HFFc6 (cell line): ENCODE data around the gene IL11RA. TPM values are rescaled to one million over a fixed set of nuclear protein-coding genes. Genes with fewer than 3 reads are reported as not detected.

Experiments used
- DNase-seq: peaks from one replicate; pipeline ENCODE4 v3.0.0-alpha.2; 2018
- H3K27ac Mint-ChIP-seq: 2 replicates; pipeline ENCODE4 v1.8.0; 2020; ENCODE audit warnings: mild to moderate bottlenecking, mixed read lengths
- H3K27me3 Mint-ChIP-seq: 2 replicates; pipeline ENCODE4 v1.8.0; 2021; ENCODE audit warnings: mild to moderate bottlenecking, moderate library complexity, mixed read lengths; ENCODE audit not compliant: insufficient read depth
- H3K36me3 Mint-ChIP-seq: 2 replicates; pipeline ENCODE4 v1.8.0; 2021; ENCODE audit warnings: low read depth, mixed read lengths
- H3K4me1 Mint-ChIP-seq: 2 replicates; pipeline ENCODE4 v1.8.0; 2020; ENCODE audit warnings: low read depth, mixed read lengths
- H3K4me3 Mint-ChIP-seq: 2 replicates; pipeline ENCODE4 v1.8.0; 2020; ENCODE audit warnings: mild to moderate bottlenecking, moderate library complexity, mixed read lengths
- H3K9me3 Mint-ChIP-seq: 2 replicates; pipeline ENCODE4 v1.8.0; 2020; ENCODE audit warnings: mild to moderate bottlenecking, mixed read lengths
- CTCF ChIP-seq: fragments of 200-600 bp; sonication (generic); IDR thresholded peaks from 2 replicates; pipeline ENCODE4 v1.5.0; 2021; ENCODE audit warnings: antibody characterized with exemption, mild to moderate bottlenecking
- total RNA-seq, 6 experiments: library from RNA; stranded (reverse); fragmentation: NEBNext Ultra II Directional; extraction: Animal tissue kit (Norgen Biotek cat#: 25700); gene quantifications; 2 replicates in 1 of 6; 3 replicates in 5 of 6; pipeline ENCODE4 v1.2.3, GENCODE V29; 2021

IL11RA gene
- total RNA-seq, 6 experiments from 2014 or later, result 20.9 to 26.3 (median 23.6) TPM

- H3K4me1 Mint-ChIP-seq, result peaks cover 2% of the 10 kb centered on the region
- H3K36me3 Mint-ChIP-seq, result no peaks in the 10 kb centered on the region
- no peak for DNase-seq
- no peaks in the 10 kb centered on the region for H3K9me3 Mint-ChIP-seq
- no peak overlapping the region for H3K27ac Mint-ChIP-seq
- no peak for TF ChIP-seq CTCF
- H3K4me3 Mint-ChIP-seq, result no peak overlapping the region
- H3K27me3 Mint-ChIP-seq, result peaks cover 2% of the 10 kb centered on the region
These were observed 39.9 kb downstream of the IL11RA start for GRCh38 chr9:34691936-34692315.

GRCh38 chr9:34693560-34693959 lies 41.6 kb downstream of the IL11RA start:
- Mint-ChIP-seq H3K27me3 (peaks cover 2% of the 10 kb centered on the region), H3K36me3 (no peaks in the 10 kb centered on the region), H3K27ac (no peak overlapping the region), H3K4me1 (no peaks in the 10 kb centered on the region), H3K4me3 (no peak overlapping the region), H3K9me3 (no peaks in the 10 kb centered on the region)
- no peak for DNase-seq
- TF ChIP-seq CTCF, result no peak

DNA sequence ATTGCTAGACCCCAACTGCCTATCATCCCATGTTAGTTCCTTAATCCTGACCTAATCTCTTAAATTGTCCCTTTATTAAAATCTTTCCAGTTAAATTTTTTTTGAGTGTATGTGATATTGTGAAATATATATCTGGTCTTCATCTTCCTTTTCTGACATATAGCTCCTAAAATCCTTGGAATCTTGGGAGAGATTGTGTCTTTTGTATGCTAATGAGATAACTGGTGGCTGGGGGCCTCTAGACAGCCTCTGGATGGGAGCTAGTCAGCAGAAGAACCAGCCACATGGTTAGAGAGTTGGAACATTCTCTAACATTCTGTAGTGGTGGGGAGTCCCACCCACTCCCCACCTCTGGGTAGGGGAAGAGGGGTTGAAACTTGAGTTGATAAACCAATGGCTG lies 42.8 kb downstream of the IL11RA start:
- Mint-ChIP-seq H3K9me3 (no peaks in the 10 kb centered on the region), H3K4me3 (no peak overlapping the region), H3K27me3 (peaks cover 2% of the 10 kb centered on the region; the same call in 1 of the 2 replicates), H3K27ac (no peak overlapping the region), H3K36me3 (no peaks in the 10 kb centered on the region), H3K4me1 (no peaks in the 10 kb centered on the region)
- no peak for TF ChIP-seq CTCF
- DNase-seq, result no peak

GRCh38 chr9:34701023-34701768 lies 49.2 kb downstream of the IL11RA start:
- peak; percentile 94 for TF ChIP-seq CTCF
- no peaks in the 10 kb centered on the region for H3K9me3 Mint-ChIP-seq
- no peaks in the 10 kb centered on the region for H3K36me3 Mint-ChIP-seq
- no peak overlapping the region for H3K27ac Mint-ChIP-seq
- peaks cover 4% of the 10 kb centered on the region for H3K27me3 Mint-ChIP-seq
- 0 out of 2 replicates have a peak, but pooled peaks cover 8% of the 10 kb centered on the region for H3K4me1 Mint-ChIP-seq
- DNase-seq, result peak; percentile 28
- H3K4me3 Mint-ChIP-seq, result peak overlapping the region; percentile 89

DNA sequence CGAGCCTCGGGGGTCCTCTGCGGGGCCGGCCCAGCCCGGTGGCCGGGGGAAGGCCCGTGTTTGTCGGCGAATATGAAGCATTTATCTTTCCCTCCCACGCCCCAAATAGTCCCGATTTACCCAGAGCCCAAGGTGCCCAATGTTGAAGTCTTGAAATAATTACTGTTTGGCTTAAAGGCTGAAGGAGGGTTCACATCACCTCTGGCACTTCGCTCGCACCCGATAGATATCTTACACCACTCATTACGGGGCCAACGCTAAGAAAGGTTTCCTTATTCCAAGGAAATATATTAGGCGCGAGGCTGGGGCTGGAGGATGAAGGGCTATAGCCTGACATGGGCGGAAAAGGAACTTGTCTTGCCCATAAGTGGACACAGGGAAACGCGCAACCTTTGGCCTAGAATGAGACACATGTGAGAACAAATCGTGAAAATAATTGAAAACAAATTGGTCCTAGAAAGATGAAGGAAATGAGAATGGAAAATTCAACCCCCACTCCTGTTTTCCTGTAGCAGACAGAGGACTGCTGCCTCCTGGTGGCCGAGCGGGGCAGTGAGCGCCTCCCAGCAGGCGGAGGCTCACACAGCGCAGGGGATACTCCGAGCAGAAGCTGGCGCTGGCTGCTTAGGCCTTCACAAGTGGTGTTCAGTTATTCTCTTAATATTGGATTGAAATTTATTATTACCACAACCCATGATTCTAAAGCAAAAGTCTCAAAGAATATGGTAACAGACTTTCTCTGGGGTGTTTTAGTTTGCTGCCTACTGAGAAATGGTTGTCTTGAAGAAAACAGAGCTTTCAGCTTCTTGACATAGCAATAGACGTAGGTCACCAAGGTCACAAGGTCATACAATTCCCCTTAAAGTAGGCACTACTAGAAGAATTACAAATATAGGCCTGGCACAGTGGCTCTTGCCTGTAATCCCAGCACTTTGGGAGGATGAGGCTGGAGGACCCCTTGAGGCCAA lies 50.1 kb downstream of the IL11RA start:
- no peaks in the 10 kb centered on the region for H3K36me3 Mint-ChIP-seq
- peak; percentile 83 for DNase-seq
- peak overlapping the region; percentile 32; the same call in 1 of the 2 replicates for H3K27ac Mint-ChIP-seq
- peaks cover 12% of the 10 kb centered on the region for H3K27me3 Mint-ChIP-seq
- TF ChIP-seq CTCF, result peak; percentile 97
- 0 out of 2 replicates have a peak, but pooled peaks cover 8% of the 10 kb centered on the region for H3K4me1 Mint-ChIP-seq
- no peaks in the 10 kb centered on the region for H3K9me3 Mint-ChIP-seq
- peak overlapping the region; percentile 89 for H3K4me3 Mint-ChIP-seq
